WTC11 (cell line): Measurements from ENCODE around the gene NTN1. TPM values are rescaled to one million over a fixed set of nuclear protein-coding genes. Genes with fewer than 3 reads are reported as not detected.

Source experiments
- ATAC-seq: fragments of 200-7000 bp; cut with Tn5 transposase; 2 replicates; pipeline ENCODE4 v1.10.0; 2021; ENCODE audit warnings: mild to moderate bottlenecking, moderate library complexity
- CTCF ChIA-PET: fragments of 300-600 bp; sonication (Branson Sonifier 250); formaldehyde crosslinking; loops from one replicate; lab custom pipeline; 2021; ENCODE audit warnings: antibody characterized with exemption; lab: Charles Lee
- POLR2A ChIA-PET: fragments of 350-600 bp; sonication (Branson Sonifier 250); formaldehyde crosslinking; loops from one replicate; lab custom pipeline; 2021; ENCODE audit warnings: antibody characterized with exemption; lab: Charles Lee
- DNase-seq: peaks from one replicate; pipeline ENCODE4 v3.0.0; 2021; ENCODE audit warnings: low spot score
- H3K27ac Mint-ChIP-seq: 2 replicates; pipeline ENCODE4 v1.8.0; 2021; ENCODE audit warnings: mixed read lengths
- H3K27me3 Mint-ChIP-seq: 2 replicates; pipeline ENCODE4 v1.8.0; 2021; ENCODE audit warnings: low read depth, mild to moderate bottlenecking, moderate library complexity, mixed read lengths
- H3K36me3 Mint-ChIP-seq: 2 replicates; pipeline ENCODE4 v1.8.0; 2021; ENCODE audit warnings: mixed read lengths
- H3K4me1 Mint-ChIP-seq: 2 replicates; pipeline ENCODE4 v1.8.0; 2022; ENCODE audit warnings: mixed read lengths
- H3K4me3 Mint-ChIP-seq: 2 replicates; pipeline ENCODE4 v1.8.0; 2021; ENCODE audit warnings: mild to moderate bottlenecking, moderate library complexity, mixed read lengths
- H3K9me3 Mint-ChIP-seq: 2 replicates; pipeline ENCODE4 v1.8.0; 2021; ENCODE audit warnings: mixed read lengths
- ATF1 ChIP-seq: sonication (generic); formaldehyde crosslinking; IDR thresholded peaks from 2 replicates; pipeline ENCODE4 v1.8.1; 2023; ENCODE audit warnings: mild to moderate bottlenecking, moderate library complexity, missing genetic modification reagents
- E2F1 ChIP-seq: sonication (generic); formaldehyde crosslinking; IDR thresholded peaks from 2 replicates; pipeline ENCODE4 v1.8.0; 2022; ENCODE audit warnings: mild to moderate bottlenecking, missing genetic modification reagents
- EMX1 ChIP-seq: fragments of 250-450 bp; sonication (Bioruptor Pico); IDR thresholded peaks from 2 replicates; pipeline ENCODE4 v1.8.0; 2021; ENCODE audit warnings: mild to moderate bottlenecking
- ETV6 ChIP-seq: sonication (generic); formaldehyde crosslinking; IDR thresholded peaks from 2 replicates; pipeline ENCODE4 v1.8.1; 2022; ENCODE audit warnings: mild to moderate bottlenecking, missing genetic modification reagents
- FOXJ3 ChIP-seq: sonication (generic); formaldehyde crosslinking; IDR thresholded peaks from 2 replicates; pipeline ENCODE4 v1.9.0; 2021; ENCODE audit warnings: missing genetic modification reagents, mild to moderate bottlenecking, borderline replicate concordance
- GRHL2 ChIP-seq: fragments of 250-450 bp; sonication (Bioruptor Pico); IDR thresholded peaks from 2 replicates; pipeline ENCODE4 v1.8.0; 2022; ENCODE audit warnings: mild to moderate bottlenecking, moderate library complexity; ENCODE audit not compliant: insufficient replicate concordance, severe bottlenecking
- JUN ChIP-seq: sonication (generic); formaldehyde crosslinking; IDR thresholded peaks from 2 replicates; pipeline ENCODE4 v1.8.0; 2023; ENCODE audit warnings: mild to moderate bottlenecking, missing genetic modification reagents
- NFATC4 ChIP-seq: fragments of 250-450 bp; sonication (Bioruptor Pico); IDR thresholded peaks from 2 replicates; pipeline ENCODE4 v1.9.0; 2021; ENCODE audit warnings: mild to moderate bottlenecking
- NR3C1 ChIP-seq: sonication (generic); formaldehyde crosslinking; conservative IDR thresholded peaks from 2 replicates; pipeline ENCODE4 v1.8.1; 2023; ENCODE audit warnings: low read depth, mild to moderate bottlenecking, missing genetic modification reagents
- SMAD4 ChIP-seq: sonication (generic); formaldehyde crosslinking; IDR thresholded peaks from 2 replicates; pipeline ENCODE4 v1.8.0; 2022; ENCODE audit warnings: mild to moderate bottlenecking, missing genetic modification reagents
- SP1 ChIP-seq: sonication (generic); formaldehyde crosslinking; conservative IDR thresholded peaks from 2 replicates; pipeline ENCODE4 v1.8.1; 2022; ENCODE audit warnings: missing genetic modification reagents
- TEAD1 ChIP-seq: sonication (generic); formaldehyde crosslinking; IDR thresholded peaks from 2 replicates; pipeline ENCODE4 v1.8.0; 2022; ENCODE audit warnings: mild to moderate bottlenecking, missing genetic modification reagents
- TEAD4 ChIP-seq: sonication (generic); formaldehyde crosslinking; IDR thresholded peaks from 2 replicates; pipeline ENCODE4 v1.8.0; 2022; ENCODE audit warnings: mild to moderate bottlenecking, missing genetic modification reagents
- TP53 ChIP-seq: sonication (generic); formaldehyde crosslinking; IDR thresholded peaks from 2 replicates; pipeline ENCODE4 v1.8.1; 2023; ENCODE audit warnings: mild to moderate bottlenecking, missing genetic modification reagents
- USF1 ChIP-seq: sonication (generic); formaldehyde crosslinking; IDR thresholded peaks from 2 replicates; pipeline ENCODE4 v1.8.0; 2022; ENCODE audit warnings: mild to moderate bottlenecking, missing genetic modification reagents
- ZNF263 ChIP-seq: sonication (generic); formaldehyde crosslinking; IDR thresholded peaks from 2 replicates; pipeline ENCODE4 v1.8.1; 2022; ENCODE audit warnings: low read depth, mild to moderate bottlenecking, moderate library complexity, missing genetic modification reagents
- ZNF423 ChIP-seq: fragments of 250-450 bp; sonication (Bioruptor Pico); IDR thresholded peaks from 2 replicates; pipeline ENCODE4 v2.1.2; 2022; ENCODE audit warnings: mild to moderate bottlenecking, moderate library complexity
- ZNF532 ChIP-seq: fragments of 250-450 bp; sonication (Bioruptor Pico); IDR thresholded peaks from 2 replicates; pipeline ENCODE4 v1.9.0; 2021; ENCODE audit warnings: mild to moderate bottlenecking, borderline replicate concordance
- ZNF671 ChIP-seq: fragments of 250-450 bp; sonication (Bioruptor Pico); IDR thresholded peaks from 2 replicates; pipeline ENCODE4 v1.8.0; 2021; ENCODE audit warnings: mild to moderate bottlenecking
- total RNA-seq: library from RNA; stranded (reverse); gene quantifications from 3 replicates; pipeline ENCODE4 v1.2.3, GENCODE V29; 2021
- TF ChIP-seq, protein P1 (sequence below): sonication (generic); formaldehyde crosslinking; IDR thresholded peaks from 2 replicates; pipeline ENCODE4 v1.8.1; 2023; ENCODE audit warnings: mild to moderate bottlenecking, missing genetic modification reagents, moderate library complexity
- TF ChIP-seq, protein P2 (sequence below): sonication (generic); formaldehyde crosslinking; IDR thresholded peaks from 2 replicates; pipeline ENCODE4 v1.8.1; 2023; ENCODE audit warnings: mild to moderate bottlenecking, moderate library complexity, missing genetic modification reagents
- TF ChIP-seq, protein P3 (sequence below): sonication (generic); formaldehyde crosslinking; conservative IDR thresholded peaks from 2 replicates; pipeline ENCODE4 v1.8.1; 2023; ENCODE audit warnings: mild to moderate bottlenecking, low read depth, missing genetic modification reagents, moderate library complexity
- TF ChIP-seq, protein P4 (sequence below): sonication (generic); formaldehyde crosslinking; IDR thresholded peaks from 2 replicates; pipeline ENCODE4 v1.8.1; 2022; ENCODE audit warnings: low read depth, mild to moderate bottlenecking, moderate library complexity, missing genetic modification reagents, borderline replicate concordance

The NTN1 gene
- total RNA-seq, 1 experiment from 2014 or later = 5.5 TPM

DNA sequence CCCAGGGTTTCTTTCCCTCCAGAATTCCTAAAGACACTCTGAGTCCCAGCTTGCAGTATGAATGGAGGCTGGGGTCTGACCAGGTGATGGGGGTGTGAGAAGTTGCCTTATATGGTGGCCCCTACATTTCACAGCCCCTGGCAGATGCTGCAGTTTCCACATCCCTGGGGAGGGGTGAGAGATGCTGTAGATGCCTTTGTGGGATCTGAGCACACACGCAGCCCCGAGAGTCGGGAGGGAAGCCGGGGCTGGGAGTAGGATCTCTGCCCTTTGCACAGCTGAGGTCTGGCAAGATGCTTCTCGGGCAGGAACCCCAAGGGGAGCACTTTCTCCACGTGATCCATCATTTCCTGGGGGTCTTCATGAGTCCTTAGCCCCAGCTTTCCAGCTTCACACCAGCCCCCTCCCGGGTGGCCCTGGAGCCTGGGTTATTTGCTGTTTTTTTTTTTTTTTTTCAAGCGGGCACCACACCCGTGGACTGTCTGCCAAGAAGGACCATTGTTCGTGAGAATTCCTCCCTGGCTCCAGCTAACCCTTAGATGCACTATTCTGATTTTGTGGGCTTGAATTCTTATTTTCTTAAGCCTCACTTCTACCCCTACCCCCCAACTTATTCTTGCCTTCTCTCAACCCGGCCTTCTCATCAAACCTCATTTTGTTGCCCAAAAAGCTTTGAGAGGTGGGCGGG lies 50.6 kb downstream of the NTN1 start:
- TF ChIP-seq, protein P1, sequence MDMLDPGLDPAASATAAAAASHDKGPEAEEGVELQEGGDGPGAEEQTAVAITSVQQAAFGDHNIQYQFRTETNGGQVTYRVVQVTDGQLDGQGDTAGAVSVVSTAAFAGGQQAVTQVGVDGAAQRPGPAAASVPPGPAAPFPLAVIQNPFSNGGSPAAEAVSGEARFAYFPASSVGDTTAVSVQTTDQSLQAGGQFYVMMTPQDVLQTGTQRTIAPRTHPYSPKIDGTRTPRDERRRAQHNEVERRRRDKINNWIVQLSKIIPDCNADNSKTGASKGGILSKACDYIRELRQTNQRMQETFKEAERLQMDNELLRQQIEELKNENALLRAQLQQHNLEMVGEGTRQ = no peak
- no peak for TF ChIP-seq JUN
- no peak for TF ChIP-seq NR3C1 (CRISPR knock-in tag)
- TF ChIP-seq NFATC4 (CRISPR knock-in tag) = no peak
- TF ChIP-seq ZNF671 (CRISPR knock-in tag) = no peak
- no peak for TF ChIP-seq TEAD4
- H3K4me3 Mint-ChIP-seq = no peak overlapping the region
- no peak for DNase-seq
- no peak for ATAC-seq
- CTCF ChIA-PET = no interaction called here
- no peak overlapping the region for H3K27ac Mint-ChIP-seq
- POLR2A ChIA-PET = no interaction called here
- peaks cover 3% of the 10 kb centered on the region; the same call in 1 of the 2 replicates for H3K4me1 Mint-ChIP-seq
- H3K9me3 Mint-ChIP-seq = no peaks in the 10 kb centered on the region
- H3K36me3 Mint-ChIP-seq = no peaks in the 10 kb centered on the region
- H3K27me3 Mint-ChIP-seq = no peaks in the 10 kb centered on the region

- H3K27ac Mint-ChIP-seq = no peak overlapping the region
- H3K4me3 Mint-ChIP-seq = no peak overlapping the region
- DNase-seq = no peak
- ChIA-PET POLR2A (no interaction called here), CTCF (no interaction called here)
- peaks cover 3% of the 10 kb centered on the region; the same call in 1 of the 2 replicates for H3K4me1 Mint-ChIP-seq
- no peak for ATAC-seq
- no peaks in the 10 kb centered on the region for H3K36me3 Mint-ChIP-seq
- H3K27me3 Mint-ChIP-seq = no peaks in the 10 kb centered on the region
- H3K9me3 Mint-ChIP-seq = no peaks in the 10 kb centered on the region
- no peak for TF ChIP-seq ZNF263 (CRISPR knock-in tag)
- TF ChIP-seq, protein P2, sequence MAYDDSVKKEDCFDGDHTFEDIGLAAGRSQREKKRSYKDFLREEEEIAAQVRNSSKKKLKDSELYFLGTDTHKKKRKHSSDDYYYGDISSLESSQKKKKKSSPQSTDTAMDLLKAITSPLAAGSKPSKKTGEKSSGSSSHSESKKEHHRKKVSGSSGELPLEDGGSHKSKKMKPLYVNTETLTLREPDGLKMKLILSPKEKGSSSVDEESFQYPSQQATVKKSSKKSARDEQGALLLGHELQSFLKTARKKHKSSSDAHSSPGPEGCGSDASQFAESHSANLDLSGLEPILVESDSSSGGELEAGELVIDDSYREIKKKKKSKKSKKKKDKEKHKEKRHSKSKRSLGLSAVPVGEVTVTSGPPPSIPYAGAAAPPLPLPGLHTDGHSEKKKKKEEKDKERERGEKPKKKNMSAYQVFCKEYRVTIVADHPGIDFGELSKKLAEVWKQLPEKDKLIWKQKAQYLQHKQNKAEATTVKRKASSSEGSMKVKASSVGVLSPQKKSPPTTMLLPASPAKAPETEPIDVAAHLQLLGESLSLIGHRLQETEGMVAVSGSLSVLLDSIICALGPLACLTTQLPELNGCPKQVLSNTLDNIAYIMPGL (CRISPR knock-in tag) = no peak
- no peak for TF ChIP-seq ZNF423
- TF ChIP-seq TP53 = no peak
- TF ChIP-seq FOXJ3 (CRISPR knock-in tag) = no peak
- TF ChIP-seq, protein P3, sequence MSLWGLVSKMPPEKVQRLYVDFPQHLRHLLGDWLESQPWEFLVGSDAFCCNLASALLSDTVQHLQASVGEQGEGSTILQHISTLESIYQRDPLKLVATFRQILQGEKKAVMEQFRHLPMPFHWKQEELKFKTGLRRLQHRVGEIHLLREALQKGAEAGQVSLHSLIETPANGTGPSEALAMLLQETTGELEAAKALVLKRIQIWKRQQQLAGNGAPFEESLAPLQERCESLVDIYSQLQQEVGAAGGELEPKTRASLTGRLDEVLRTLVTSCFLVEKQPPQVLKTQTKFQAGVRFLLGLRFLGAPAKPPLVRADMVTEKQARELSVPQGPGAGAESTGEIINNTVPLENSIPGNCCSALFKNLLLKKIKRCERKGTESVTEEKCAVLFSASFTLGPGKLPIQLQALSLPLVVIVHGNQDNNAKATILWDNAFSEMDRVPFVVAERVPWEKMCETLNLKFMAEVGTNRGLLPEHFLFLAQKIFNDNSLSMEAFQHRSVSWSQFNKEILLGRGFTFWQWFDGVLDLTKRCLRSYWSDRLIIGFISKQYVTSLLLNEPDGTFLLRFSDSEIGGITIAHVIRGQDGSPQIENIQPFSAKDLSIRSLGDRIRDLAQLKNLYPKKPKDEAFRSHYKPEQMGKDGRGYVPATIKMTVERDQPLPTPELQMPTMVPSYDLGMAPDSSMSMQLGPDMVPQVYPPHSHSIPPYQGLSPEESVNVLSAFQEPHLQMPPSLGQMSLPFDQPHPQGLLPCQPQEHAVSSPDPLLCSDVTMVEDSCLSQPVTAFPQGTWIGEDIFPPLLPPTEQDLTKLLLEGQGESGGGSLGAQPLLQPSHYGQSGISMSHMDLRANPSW (CRISPR knock-in tag) = no peak
- TF ChIP-seq, protein P4, sequence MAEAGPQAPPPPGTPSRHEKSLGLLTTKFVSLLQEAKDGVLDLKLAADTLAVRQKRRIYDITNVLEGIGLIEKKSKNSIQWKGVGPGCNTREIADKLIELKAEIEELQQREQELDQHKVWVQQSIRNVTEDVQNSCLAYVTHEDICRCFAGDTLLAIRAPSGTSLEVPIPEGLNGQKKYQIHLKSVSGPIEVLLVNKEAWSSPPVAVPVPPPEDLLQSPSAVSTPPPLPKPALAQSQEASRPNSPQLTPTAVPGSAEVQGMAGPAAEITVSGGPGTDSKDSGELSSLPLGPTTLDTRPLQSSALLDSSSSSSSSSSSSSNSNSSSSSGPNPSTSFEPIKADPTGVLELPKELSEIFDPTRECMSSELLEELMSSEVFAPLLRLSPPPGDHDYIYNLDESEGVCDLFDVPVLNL (CRISPR knock-in tag) = no peak
- TF ChIP-seq ETV6 = no peak
- no peak for TF ChIP-seq ZNF532 (CRISPR knock-in tag)
- TF ChIP-seq SMAD4 (CRISPR knock-in tag) = no peak
- no peak for TF ChIP-seq SP1
- TF ChIP-seq GRHL2 = no peak
- TF ChIP-seq EMX1 (CRISPR knock-in tag) = no peak
- no peak for TF ChIP-seq TEAD1 (CRISPR knock-in tag)
- no peak for TF ChIP-seq E2F1 (CRISPR knock-in tag)
- no peak for TF ChIP-seq USF1
- TF ChIP-seq ATF1 (CRISPR knock-in tag) = no peak
These were observed 51.5 kb downstream of the NTN1 start for GRCh38 chr17:9072696-9073339.
